HEK293 (cell line): Measurements from ENCODE around the gene FUT1.
A peak's percentile ranks its signal among the peaks of the same experiment; 100 is the strongest.

ENCODE experiments used
- CTCF ChIA-PET: fragments of 350-600 bp; formaldehyde crosslinking; extraction: SDS; loops from one replicate; lab custom pipeline; 2021; ENCODE audit warnings: antibody characterized with exemption; lab: Yijun Ruan, JAX
- POLR2A ChIA-PET: fragments of 300-600 bp; formaldehyde crosslinking; extraction: SDS; loops from one replicate; lab custom pipeline; 2020; ENCODE audit warnings: antibody characterized with exemption, inconsistent platforms; lab: Yijun Ruan, JAX
- H3K27ac ChIP-seq: fragments of 200-500 bp; sonication (Bioruptor generic); 2 replicates; pipeline ENCODE4 v1.5.1; 2014; ENCODE audit warnings: low read depth, low read length, control low read depth, inconsistent platforms; ENCODE audit errors: extremely low read depth
- H3K36me3 ChIP-seq, 2 experiments: fragments of 200-500 bp in 1 of 2; sonication (Bioruptor generic) in 1 of 2; 1 replicate in 1 of 2; 2 replicates in 1 of 2; pipeline ENCODE4 v1.5.1; 2014 to 2017; ENCODE audit warnings: inconsistent platforms in 2 of 2, low read length in 2 of 2; ENCODE audit not compliant: control insufficient read depth in 2 of 2, insufficient read depth in 1 of 2
- H3K4me1 ChIP-seq: fragments of 200-500 bp; sonication (Bioruptor generic); 2 replicates; pipeline ENCODE4 v1.5.1; 2014; ENCODE audit warnings: mild to moderate bottlenecking, low read length, inconsistent platforms; ENCODE audit not compliant: control insufficient read depth, insufficient read depth
- H3K4me3 ChIP-seq: 2 replicates; pipeline ENCODE4 v1.5.1; 2011; ENCODE audit warnings: low read depth, mild to moderate bottlenecking, control low read depth, low read length, moderate library complexity
- H3K9me3 ChIP-seq: fragments of 200-500 bp; sonication (Bioruptor generic); 2 replicates; pipeline ENCODE4 v1.5.1; 2014; ENCODE audit warnings: low read depth, low read length, inconsistent platforms; ENCODE audit not compliant: control insufficient read depth, insufficient read depth
- GLI2 ChIP-seq: fragments of 450-650 bp; formaldehyde crosslinking; IDR thresholded peaks from 2 replicates; pipeline ENCODE4; 2017; ENCODE audit warnings: missing biosample characterization, missing genetic modification characterization, low read depth, borderline replicate concordance
- PATZ1 ChIP-seq: fragments of 450-650 bp; formaldehyde crosslinking; IDR thresholded peaks from 2 replicates; pipeline ENCODE4 v1.5.1; 2016; ENCODE audit warnings: missing biosample characterization, missing genetic modification characterization
- ZBTB21 ChIP-seq: fragments of 450-650 bp; formaldehyde crosslinking; IDR thresholded peaks from 2 replicates; pipeline ENCODE4 v1.5.1; 2017; ENCODE audit warnings: missing biosample characterization, missing genetic modification characterization
- ZBTB26 ChIP-seq: fragments of 450-650 bp; formaldehyde crosslinking; optimal IDR thresholded peaks from 2 replicates; pipeline ENCODE3; 2016; ENCODE audit warnings: missing biosample characterization, mild to moderate bottlenecking, missing genetic modification characterization
- ZNF175 ChIP-seq: fragments of 450-650 bp; formaldehyde crosslinking; IDR thresholded peaks from 2 replicates; pipeline ENCODE4 v1.5.1; 2016; ENCODE audit warnings: missing biosample characterization, missing genetic modification characterization
- ZNF19 ChIP-seq: fragments of 450-650 bp; formaldehyde crosslinking; IDR thresholded peaks from 2 replicates; pipeline ENCODE4; 2016; ENCODE audit warnings: missing biosample characterization, missing genetic modification characterization, low read depth
- ZNF280D ChIP-seq: fragments of 450-650 bp; formaldehyde crosslinking; IDR thresholded peaks from 2 replicates; pipeline ENCODE4 v1.5.1; 2016; ENCODE audit warnings: missing biosample characterization, missing genetic modification characterization
- ZNF324 ChIP-seq: fragments of 450-650 bp; formaldehyde crosslinking; IDR thresholded peaks from 2 replicates; pipeline ENCODE4 v1.5.1; 2016; ENCODE audit warnings: missing biosample characterization, missing genetic modification characterization
- ZNF335 ChIP-seq: fragments of 450-650 bp; formaldehyde crosslinking; conservative IDR thresholded peaks from 2 replicates; pipeline ENCODE4 v1.5.1; 2016; ENCODE audit warnings: missing biosample characterization, missing genetic modification characterization
- ZNF366 ChIP-seq: fragments of 450-650 bp; formaldehyde crosslinking; conservative IDR thresholded peaks from 2 replicates; pipeline ENCODE4 v1.5.1; 2016; ENCODE audit warnings: missing biosample characterization, missing genetic modification characterization
- ZNF394 ChIP-seq: fragments of 450-650 bp; formaldehyde crosslinking; IDR thresholded peaks from 2 replicates; pipeline ENCODE4 v1.5.1; 2016; ENCODE audit warnings: missing biosample characterization, missing genetic modification characterization, mild to moderate bottlenecking, moderate library complexity, borderline replicate concordance
- ZNF398 ChIP-seq: fragments of 450-650 bp; formaldehyde crosslinking; IDR thresholded peaks from 2 replicates; pipeline ENCODE4 v1.5.1; 2017; ENCODE audit warnings: missing biosample characterization, missing genetic modification characterization
- ZNF426 ChIP-seq: fragments of 450-650 bp; formaldehyde crosslinking; IDR thresholded peaks from 2 replicates; pipeline ENCODE4 v1.5.1; 2017; ENCODE audit warnings: missing biosample characterization, missing genetic modification characterization, mild to moderate bottlenecking, inconsistent platforms, moderate library complexity
- ZNF449 ChIP-seq: fragments of 450-650 bp; formaldehyde crosslinking; IDR thresholded peaks from 2 replicates; pipeline ENCODE4 v1.5.1; 2017; ENCODE audit warnings: missing biosample characterization, mild to moderate bottlenecking, missing genetic modification characterization, moderate library complexity
- ZNF580 ChIP-seq: fragments of 450-650 bp; formaldehyde crosslinking; IDR thresholded peaks from 2 replicates; pipeline ENCODE4 v1.5.1; 2016; ENCODE audit warnings: missing biosample characterization, missing genetic modification characterization
- ZNF585B ChIP-seq: fragments of 450-650 bp; formaldehyde crosslinking; IDR thresholded peaks from 2 replicates; pipeline ENCODE4 v1.5.1; 2016; ENCODE audit warnings: missing biosample characterization, missing genetic modification characterization
- ZNF660 ChIP-seq: fragments of 450-650 bp; IDR thresholded peaks from 2 replicates; pipeline ENCODE4 v1.5.1; 2018; ENCODE audit warnings: missing biosample characterization, mild to moderate bottlenecking, missing genetic modification characterization
- ZNF830 ChIP-seq: fragments of 450-650 bp; IDR thresholded peaks from 2 replicates; pipeline ENCODE4 v1.5.0; 2018; ENCODE audit warnings: missing biosample characterization, missing genetic modification characterization, low read depth, mild to moderate bottlenecking, moderate library complexity
- TF ChIP-seq, protein P1 (sequence below): fragments of 450-650 bp; IDR thresholded peaks from 2 replicates; pipeline ENCODE4 v1.5.1; 2018; ENCODE audit warnings: missing biosample characterization, missing genetic modification characterization
- TF ChIP-seq, protein P2 (sequence below): fragments of 450-650 bp; formaldehyde crosslinking; IDR thresholded peaks from 2 replicates; pipeline ENCODE4 v1.5.1; 2016; ENCODE audit warnings: missing biosample characterization, missing genetic modification characterization

FUT1 gene

DNA sequence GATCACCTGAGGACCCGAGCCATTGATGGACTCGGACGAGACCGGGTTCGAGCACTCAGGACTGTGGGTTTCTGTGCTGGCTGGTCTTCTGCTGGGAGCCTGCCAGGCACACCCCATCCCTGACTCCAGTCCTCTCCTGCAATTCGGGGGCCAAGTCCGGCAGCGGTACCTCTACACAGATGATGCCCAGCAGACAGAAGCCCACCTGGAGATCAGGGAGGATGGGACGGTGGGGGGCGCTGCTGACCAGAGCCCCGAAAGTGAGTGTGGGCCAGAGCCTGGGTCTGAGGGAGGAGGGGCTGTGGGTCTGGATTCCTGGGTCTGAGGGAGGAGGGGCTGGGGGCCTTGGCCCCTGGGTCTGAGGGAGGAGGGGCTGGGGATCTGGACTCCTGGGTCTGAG, 3.8 kb upstream of the FUT1 start (continued):
- TF ChIP-seq ZNF280D (tag by site-specific recombination) (no peak), ZNF660 (no peak), ZNF324 (tag by site-specific recombination) (no peak), ZNF398 (tag by site-specific recombination) (no peak), ZNF394 (no peak)

- Histone ChIP-seq H3K4me1 (peaks cover 3% of the 10 kb centered on the region; the same call in 1 of the 2 replicates), H3K36me3 (no peaks in the 10 kb centered on the region), H3K4me3 (no peak overlapping the region), H3K9me3 (no peaks in the 10 kb centered on the region), H3K27ac (peak overlapping the region; percentile 54; the same call in 1 of the 2 replicates)
- ChIA-PET POLR2A (interaction anchor here (0.7 kb wide), 1 partner anchor 9 kb away, joined by 3 read pairs; the partner anchor contains the start of gene IZUMO1), CTCF (interaction anchor here (0.7 to 2.2 kb wide), 3 partner anchors 24 to 40 kb away, joined by 3 to 6 read pairs (median 4); no protein-coding TSS in a partner anchor)
- TF ChIP-seq, protein P1, sequence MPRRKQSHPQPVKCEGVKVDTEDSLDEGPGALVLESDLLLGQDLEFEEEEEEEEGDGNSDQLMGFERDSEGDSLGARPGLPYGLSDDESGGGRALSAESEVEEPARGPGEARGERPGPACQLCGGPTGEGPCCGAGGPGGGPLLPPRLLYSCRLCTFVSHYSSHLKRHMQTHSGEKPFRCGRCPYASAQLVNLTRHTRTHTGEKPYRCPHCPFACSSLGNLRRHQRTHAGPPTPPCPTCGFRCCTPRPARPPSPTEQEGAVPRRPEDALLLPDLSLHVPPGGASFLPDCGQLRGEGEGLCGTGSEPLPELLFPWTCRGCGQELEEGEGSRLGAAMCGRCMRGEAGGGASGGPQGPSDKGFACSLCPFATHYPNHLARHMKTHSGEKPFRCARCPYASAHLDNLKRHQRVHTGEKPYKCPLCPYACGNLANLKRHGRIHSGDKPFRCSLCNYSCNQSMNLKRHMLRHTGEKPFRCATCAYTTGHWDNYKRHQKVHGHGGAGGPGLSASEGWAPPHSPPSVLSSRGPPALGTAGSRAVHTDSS (tag by site-specific recombination): no peak
- TF ChIP-seq ZNF585B (tag by site-specific recombination) (no peak), ZNF580 (tag by site-specific recombination) (no peak), PATZ1 (peak; percentile 1; the same call in 1 of the 2 replicates), ZNF449 (tag by site-specific recombination) (no peak), ZNF175 (tag by site-specific recombination) (no peak), ZNF19 (tag by site-specific recombination) (no peak), GLI2 (tag by site-specific recombination) (no peak), ZNF335 (peak; percentile 96), ZBTB26 (no peak), ZNF830 (tag by site-specific recombination) (no peak), ZNF426 (no peak), ZNF366 (tag by site-specific recombination) (no peak), ZBTB21 (tag by site-specific recombination) (no peak)
- TF ChIP-seq, protein P2, sequence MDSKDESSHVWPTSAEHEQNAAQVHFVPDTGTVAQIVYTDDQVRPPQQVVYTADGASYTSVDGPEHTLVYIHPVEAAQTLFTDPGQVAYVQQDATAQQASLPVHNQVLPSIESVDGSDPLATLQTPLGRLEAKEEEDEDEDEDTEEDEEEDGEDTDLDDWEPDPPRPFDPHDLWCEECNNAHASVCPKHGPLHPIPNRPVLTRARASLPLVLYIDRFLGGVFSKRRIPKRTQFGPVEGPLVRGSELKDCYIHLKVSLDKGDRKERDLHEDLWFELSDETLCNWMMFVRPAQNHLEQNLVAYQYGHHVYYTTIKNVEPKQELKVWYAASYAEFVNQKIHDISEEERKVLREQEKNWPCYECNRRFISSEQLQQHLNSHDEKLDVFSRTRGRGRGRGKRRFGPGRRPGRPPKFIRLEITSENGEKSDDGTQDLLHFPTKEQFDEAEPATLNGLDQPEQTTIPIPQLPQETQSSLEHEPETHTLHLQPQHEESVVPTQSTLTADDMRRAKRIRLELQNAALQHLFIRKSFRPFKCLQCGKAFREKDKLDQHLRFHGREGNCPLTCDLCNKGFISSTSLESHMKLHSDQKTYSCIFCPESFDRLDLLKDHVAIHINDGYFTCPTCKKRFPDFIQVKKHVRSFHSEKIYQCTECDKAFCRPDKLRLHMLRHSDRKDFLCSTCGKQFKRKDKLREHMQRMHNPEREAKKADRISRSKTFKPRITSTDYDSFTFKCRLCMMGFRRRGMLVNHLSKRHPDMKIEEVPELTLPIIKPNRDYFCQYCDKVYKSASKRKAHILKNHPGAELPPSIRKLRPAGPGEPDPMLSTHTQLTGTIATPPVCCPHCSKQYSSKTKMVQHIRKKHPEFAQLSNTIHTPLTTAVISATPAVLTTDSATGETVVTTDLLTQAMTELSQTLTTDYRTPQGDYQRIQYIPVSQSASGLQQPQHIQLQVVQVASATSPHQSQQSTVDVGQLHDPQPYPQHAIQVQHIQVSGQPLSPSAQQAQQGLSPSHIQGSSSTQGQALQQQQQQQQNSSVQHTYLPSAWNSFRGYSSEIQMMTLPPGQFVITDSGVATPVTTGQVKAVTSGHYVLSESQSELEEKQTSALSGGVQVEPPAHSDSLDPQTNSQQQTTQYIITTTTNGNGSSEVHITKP: 0 out of 2 replicates have a peak, but pooled peaks have one; percentile 55
Observed at GRCh38 chr19:48755787-48756186, 3.3 kb upstream of the FUT1 start.
